Liver (tissue), 3 donors: Measurements from ENCODE around the gene S100A2.

Experiments
- EGR1 ChIP-seq, 2 donors: IDR thresholded peaks; 2 replicates each; pipeline ENCODE4 v1.6.1; 2016 to 2018; ENCODE audit warnings: antibody characterized with exemption in 2 of 2, low read depth in 2 of 2
- GABPA ChIP-seq, 2 donors: IDR thresholded peaks in 1 of 2; conservative IDR thresholded peaks in 1 of 2; 2 replicates each; pipeline ENCODE4 v1.6.1; 2016; ENCODE audit warnings: antibody characterized with exemption in 2 of 2, mild to moderate bottlenecking in 1 of 2, moderate library complexity in 1 of 2
- JUND ChIP-seq, 2 donors: IDR thresholded peaks; 2 replicates each; pipeline ENCODE4 v1.6.1; 2016; ENCODE audit warnings: antibody characterized with exemption in 2 of 2
- NR2F2 ChIP-seq: IDR thresholded peaks from 2 replicates; pipeline ENCODE4 v1.6.1; 2016; ENCODE audit warnings: antibody characterized with exemption
- RAD21 ChIP-seq, 2 donors: IDR thresholded peaks; 2 replicates each; pipeline ENCODE4 v1.6.1; 2016; ENCODE audit warnings: antibody characterized with exemption in 2 of 2, mild to moderate bottlenecking in 2 of 2
- RXRA ChIP-seq, 2 donors: IDR thresholded peaks; 2 replicates each; pipeline ENCODE4 v1.6.1; 2017 to 2018; ENCODE audit warnings: antibody characterized with exemption in 2 of 2, mild to moderate bottlenecking in 1 of 2
- SP1 ChIP-seq: IDR thresholded peaks from 2 replicates; pipeline ENCODE4 v1.6.1; 2018; ENCODE audit warnings: antibody characterized with exemption, mild to moderate bottlenecking
- TAF1 ChIP-seq: conservative IDR thresholded peaks from 2 replicates; pipeline ENCODE4 v1.6.1; 2016; ENCODE audit warnings: antibody characterized with exemption, mild to moderate bottlenecking
- YY1 ChIP-seq: IDR thresholded peaks from 2 replicates; pipeline ENCODE4 v1.6.1; 2016; ENCODE audit warnings: antibody characterized with exemption, mild to moderate bottlenecking
- TF ChIP-seq, protein P1 (sequence below): fragments of 150-350 bp; IDR thresholded peaks from 2 replicates; pipeline ENCODE4 v1.5.1; 2017; ENCODE audit warnings: improper control_type of control experiment, low read depth, low read length; ENCODE audit not compliant: missing input control
- TF ChIP-seq, protein P2 (sequence below): IDR thresholded peaks from 2 replicates; pipeline ENCODE4 v1.6.1; 2016; ENCODE audit warnings: antibody characterized with exemption
- TF ChIP-seq, protein P3 (sequence below): IDR thresholded peaks from 2 replicates; pipeline ENCODE4 v1.6.1; 2016; ENCODE audit warnings: antibody characterized with exemption
- TF ChIP-seq, protein P4 (sequence below): IDR thresholded peaks from 2 replicates; pipeline ENCODE4 v1.6.1; 2016; ENCODE audit warnings: antibody characterized with exemption, mild to moderate bottlenecking
- TF ChIP-seq, protein P5 (sequence below): IDR thresholded peaks from 2 replicates; pipeline ENCODE4 v1.6.1; 2016; ENCODE audit warnings: antibody characterized with exemption
- donor health status: healthy.
- donor health status: healthy.

DNA sequence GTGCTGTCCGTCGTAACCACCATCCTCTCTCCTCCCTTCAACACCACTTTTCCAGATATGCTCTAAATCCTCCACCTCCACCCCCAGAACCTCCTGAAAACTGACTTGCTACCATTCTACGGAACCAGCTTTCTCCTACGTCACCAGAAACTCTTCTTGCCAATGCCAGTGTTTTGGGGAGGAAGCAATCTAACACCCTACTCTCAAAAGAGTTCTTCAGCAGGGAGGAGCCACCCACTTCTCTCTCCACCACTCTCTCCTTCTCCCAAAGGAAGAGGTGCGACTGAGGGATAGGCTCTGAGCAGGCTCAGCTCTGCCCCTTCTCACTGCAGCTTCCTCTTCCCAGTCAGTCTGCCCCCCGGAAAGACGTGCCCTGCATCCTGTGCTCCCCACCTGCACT, 6.1 kb upstream of the S100A2 start:
- TF ChIP-seq, protein P1, sequence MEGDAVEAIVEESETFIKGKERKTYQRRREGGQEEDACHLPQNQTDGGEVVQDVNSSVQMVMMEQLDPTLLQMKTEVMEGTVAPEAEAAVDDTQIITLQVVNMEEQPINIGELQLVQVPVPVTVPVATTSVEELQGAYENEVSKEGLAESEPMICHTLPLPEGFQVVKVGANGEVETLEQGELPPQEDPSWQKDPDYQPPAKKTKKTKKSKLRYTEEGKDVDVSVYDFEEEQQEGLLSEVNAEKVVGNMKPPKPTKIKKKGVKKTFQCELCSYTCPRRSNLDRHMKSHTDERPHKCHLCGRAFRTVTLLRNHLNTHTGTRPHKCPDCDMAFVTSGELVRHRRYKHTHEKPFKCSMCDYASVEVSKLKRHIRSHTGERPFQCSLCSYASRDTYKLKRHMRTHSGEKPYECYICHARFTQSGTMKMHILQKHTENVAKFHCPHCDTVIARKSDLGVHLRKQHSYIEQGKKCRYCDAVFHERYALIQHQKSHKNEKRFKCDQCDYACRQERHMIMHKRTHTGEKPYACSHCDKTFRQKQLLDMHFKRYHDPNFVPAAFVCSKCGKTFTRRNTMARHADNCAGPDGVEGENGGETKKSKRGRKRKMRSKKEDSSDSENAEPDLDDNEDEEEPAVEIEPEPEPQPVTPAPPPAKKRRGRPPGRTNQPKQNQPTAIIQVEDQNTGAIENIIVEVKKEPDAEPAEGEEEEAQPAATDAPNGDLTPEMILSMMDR = no peak
- TF ChIP-seq RAD21 (IDR thresholded peaks at IDR 0.05) = no peak
- TF ChIP-seq, protein P2, sequence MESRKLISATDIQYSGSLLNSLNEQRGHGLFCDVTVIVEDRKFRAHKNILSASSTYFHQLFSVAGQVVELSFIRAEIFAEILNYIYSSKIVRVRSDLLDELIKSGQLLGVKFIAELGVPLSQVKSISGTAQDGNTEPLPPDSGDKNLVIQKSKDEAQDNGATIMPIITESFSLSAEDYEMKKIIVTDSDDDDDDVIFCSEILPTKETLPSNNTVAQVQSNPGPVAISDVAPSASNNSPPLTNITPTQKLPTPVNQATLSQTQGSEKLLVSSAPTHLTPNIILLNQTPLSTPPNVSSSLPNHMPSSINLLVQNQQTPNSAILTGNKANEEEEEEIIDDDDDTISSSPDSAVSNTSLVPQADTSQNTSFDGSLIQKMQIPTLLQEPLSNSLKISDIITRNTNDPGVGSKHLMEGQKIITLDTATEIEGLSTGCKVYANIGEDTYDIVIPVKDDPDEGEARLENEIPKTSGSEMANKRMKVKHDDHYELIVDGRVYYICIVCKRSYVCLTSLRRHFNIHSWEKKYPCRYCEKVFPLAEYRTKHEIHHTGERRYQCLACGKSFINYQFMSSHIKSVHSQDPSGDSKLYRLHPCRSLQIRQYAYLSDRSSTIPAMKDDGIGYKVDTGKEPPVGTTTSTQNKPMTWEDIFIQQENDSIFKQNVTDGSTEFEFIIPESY = no peak
- no peak for TF ChIP-seq YY1
- TF ChIP-seq GABPA (IDR thresholded peaks at IDR 0.05 in 1 of 2, conservative IDR thresholded peaks at IDR 0.05 in 1 of 2) = no peak
- TF ChIP-seq TAF1 = no peak
- no peak for TF ChIP-seq JUND (IDR thresholded peaks at IDR 0.05)
- TF ChIP-seq, protein P3, sequence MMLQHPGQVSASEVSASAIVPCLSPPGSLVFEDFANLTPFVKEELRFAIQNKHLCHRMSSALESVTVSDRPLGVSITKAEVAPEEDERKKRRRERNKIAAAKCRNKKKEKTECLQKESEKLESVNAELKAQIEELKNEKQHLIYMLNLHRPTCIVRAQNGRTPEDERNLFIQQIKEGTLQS = no peak
- TF ChIP-seq, protein P4, sequence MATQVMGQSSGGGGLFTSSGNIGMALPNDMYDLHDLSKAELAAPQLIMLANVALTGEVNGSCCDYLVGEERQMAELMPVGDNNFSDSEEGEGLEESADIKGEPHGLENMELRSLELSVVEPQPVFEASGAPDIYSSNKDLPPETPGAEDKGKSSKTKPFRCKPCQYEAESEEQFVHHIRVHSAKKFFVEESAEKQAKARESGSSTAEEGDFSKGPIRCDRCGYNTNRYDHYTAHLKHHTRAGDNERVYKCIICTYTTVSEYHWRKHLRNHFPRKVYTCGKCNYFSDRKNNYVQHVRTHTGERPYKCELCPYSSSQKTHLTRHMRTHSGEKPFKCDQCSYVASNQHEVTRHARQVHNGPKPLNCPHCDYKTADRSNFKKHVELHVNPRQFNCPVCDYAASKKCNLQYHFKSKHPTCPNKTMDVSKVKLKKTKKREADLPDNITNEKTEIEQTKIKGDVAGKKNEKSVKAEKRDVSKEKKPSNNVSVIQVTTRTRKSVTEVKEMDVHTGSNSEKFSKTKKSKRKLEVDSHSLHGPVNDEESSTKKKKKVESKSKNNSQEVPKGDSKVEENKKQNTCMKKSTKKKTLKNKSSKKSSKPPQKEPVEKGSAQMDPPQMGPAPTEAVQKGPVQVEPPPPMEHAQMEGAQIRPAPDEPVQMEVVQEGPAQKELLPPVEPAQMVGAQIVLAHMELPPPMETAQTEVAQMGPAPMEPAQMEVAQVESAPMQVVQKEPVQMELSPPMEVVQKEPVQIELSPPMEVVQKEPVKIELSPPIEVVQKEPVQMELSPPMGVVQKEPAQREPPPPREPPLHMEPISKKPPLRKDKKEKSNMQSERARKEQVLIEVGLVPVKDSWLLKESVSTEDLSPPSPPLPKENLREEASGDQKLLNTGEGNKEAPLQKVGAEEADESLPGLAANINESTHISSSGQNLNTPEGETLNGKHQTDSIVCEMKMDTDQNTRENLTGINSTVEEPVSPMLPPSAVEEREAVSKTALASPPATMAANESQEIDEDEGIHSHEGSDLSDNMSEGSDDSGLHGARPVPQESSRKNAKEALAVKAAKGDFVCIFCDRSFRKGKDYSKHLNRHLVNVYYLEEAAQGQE = no peak
- TF ChIP-seq SP1 = no peak
- TF ChIP-seq, protein P5, sequence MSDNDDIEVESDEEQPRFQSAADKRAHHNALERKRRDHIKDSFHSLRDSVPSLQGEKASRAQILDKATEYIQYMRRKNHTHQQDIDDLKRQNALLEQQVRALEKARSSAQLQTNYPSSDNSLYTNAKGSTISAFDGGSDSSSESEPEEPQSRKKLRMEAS = no peak
- no peak for TF ChIP-seq RXRA (IDR thresholded peaks at IDR 0.05)
- TF ChIP-seq NR2F2 = no peak
- no peak for TF ChIP-seq EGR1 (IDR thresholded peaks at IDR 0.05; ENCODE audit: low read depth in 2 of 2)
